GM21576 (cell line): Measurements from ENCODE around the gene TGFBI.

Source experiments
- ATAC-seq: cut with Tn5 transposase; IDR thresholded peaks from one replicate; pipeline ENCODE4 v1.9.1; 2021; ENCODE audit warnings: mild to moderate bottlenecking, moderate library complexity; ENCODE audit not compliant: unreplicated experiment

Gene TGFBI

GRCh38 chr5:136001466-136001981 lies 27.3 kb upstream of the TGFBI start:
- no peak for ATAC-seq

DNA sequence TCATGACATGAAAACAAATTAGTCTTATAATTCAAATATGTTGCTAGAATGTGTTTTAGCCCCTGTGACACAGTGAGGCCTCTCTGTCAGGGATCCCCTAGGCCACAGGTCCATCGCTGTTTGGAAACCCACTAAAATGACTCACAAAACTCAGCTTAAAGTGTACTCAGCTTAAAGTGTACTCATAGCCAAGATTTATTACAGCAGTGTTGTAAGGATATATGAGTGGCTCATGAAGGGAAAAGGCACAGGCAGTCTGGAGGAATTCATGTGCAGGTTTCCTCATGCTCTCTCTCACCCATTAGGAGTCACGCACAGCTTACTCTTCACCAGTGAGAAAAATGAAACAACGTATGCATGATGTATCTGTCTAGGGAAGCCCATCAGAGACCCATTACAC lies 24.4 kb upstream of the TGFBI start:
- ATAC-seq, result no peak

DNA sequence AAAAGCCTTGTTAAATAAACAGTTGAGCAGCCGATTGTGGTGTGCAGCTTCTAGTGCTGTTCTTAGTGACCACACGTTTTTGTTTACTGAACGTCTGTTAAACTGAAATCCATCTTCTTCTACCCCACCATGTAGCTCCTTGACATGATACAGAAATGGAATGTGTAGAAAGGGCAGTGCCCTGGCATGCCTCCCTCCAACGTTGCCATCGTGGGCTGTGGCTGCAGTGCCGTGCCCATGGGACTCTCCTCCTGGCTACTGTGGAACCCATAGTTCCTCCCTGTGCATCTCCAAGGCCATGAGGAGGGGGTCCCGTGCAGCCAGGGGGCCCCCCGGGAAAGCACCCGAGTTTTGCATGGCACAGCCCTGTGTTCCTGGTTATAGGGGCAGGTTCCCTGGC lies 23.3 kb upstream of the TGFBI start:
- no peak for ATAC-seq

GRCh38 chr5:136006164-136006563 lies 22.6 kb upstream of the TGFBI start:
- no peak for ATAC-seq

- ATAC-seq, result no peak
Observed at GRCh38 chr5:136006761-136007251, 22.0 kb upstream of the TGFBI start.

- no peak for ATAC-seq
Observed at GRCh38 chr5:136007271-136007670, 21.5 kb upstream of the TGFBI start.

- no peak for ATAC-seq
Observed at GRCh38 chr5:136011414-136012001, 17.3 kb upstream of the TGFBI start.

DNA sequence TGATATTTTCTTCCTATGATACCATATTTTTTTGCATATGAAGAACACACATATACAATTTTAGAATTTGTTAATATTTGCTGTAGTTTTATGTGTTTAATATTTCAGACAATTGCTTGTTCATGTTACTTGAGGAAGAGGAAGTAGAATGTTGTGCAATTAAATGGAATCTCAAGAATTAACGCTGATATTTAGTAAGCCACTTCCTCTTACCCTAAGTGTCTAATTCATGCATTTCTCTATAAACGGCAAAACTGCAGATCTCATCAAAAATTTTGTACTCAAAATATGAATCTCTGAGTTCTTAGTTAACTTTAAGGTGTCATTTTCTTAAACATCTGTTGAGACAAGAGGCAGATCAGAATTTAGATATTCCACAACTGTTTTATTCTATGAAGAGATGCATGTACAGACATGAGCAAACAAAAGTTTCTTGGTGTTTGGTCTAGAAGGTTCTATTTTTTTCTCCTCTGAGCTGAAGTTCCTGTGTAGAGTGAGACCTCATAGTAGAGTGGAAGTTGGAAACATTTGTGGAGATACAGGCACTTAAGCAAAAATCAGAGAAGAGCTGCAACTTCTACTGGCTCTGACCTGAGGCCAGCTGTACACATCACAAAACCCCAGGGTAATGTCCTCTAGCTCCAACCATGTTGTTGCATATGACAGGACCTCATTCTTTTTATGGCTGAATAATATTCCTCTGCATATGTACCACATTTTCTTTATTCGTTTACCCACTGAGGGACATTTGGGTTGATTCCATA lies 16.6 kb upstream of the TGFBI start:
- ATAC-seq, result no peak

GRCh38 chr5:136013559-136013958 lies 15.2 kb upstream of the TGFBI start:
- ATAC-seq, result no peak

DNA sequence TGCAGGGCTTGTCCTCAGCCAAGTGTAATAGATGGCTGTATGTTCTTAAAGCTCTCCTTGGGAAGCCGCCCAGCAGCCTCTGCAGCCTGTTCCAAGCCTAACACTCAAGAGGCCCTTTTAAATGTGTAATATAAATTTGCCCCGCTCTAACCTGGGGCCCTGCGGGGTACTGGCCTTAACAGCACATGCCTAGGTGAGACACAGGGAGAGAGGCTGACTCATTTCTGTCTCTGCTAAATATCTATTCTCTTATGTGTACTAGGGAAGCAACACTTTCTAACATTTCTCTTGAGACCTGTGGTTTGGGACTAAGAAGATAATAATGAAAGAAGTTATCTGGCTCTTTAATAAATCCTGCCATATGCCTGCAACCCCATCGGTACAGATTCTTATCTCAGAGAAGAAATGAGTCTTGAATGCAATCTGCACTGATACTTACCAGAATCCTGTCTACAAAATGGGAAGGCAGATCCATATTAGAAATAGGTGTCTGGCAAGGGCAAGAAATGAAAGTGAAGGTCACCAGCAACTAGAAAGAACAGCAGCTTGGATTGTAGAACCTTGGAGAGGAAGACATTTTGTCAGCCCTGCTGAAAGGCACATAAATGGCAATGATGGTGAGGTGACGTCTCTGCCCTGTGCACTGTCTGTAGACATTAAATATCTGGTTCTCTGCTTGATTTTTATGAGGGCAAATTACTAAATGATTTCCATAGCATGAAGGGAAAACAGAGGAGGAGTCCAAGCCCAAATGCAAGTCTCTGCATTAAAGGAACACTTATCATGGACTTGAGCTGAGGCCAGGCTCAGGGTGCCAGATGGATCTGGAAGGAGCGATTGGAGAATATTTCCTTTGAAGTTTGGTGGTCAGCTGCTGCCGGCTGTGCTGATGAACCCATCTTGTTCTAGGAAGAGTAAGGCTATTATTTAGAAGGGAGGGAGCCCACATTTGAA lies 14.5 kb upstream of the TGFBI start:
- ATAC-seq, result peak; percentile 82

DNA sequence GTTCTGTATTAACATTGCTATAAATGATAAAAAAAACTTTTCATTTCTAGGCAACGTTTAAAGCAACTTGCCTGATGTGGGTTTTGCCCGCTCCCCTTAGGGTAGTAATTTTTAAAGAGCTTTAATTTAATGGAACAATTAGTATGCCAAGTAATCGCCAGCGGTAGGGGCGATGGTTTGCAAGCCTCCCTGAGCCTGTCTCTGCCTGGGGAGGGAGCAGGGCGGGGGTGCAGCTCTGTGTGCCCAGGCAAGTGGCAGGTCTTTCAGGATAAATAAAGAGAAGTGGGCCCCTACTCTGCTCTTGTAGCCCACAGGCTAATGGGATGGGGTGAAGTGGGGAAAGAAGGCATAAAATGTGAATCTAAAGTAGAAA lies 13.8 kb upstream of the TGFBI start:
- ATAC-seq, result no peak

DNA sequence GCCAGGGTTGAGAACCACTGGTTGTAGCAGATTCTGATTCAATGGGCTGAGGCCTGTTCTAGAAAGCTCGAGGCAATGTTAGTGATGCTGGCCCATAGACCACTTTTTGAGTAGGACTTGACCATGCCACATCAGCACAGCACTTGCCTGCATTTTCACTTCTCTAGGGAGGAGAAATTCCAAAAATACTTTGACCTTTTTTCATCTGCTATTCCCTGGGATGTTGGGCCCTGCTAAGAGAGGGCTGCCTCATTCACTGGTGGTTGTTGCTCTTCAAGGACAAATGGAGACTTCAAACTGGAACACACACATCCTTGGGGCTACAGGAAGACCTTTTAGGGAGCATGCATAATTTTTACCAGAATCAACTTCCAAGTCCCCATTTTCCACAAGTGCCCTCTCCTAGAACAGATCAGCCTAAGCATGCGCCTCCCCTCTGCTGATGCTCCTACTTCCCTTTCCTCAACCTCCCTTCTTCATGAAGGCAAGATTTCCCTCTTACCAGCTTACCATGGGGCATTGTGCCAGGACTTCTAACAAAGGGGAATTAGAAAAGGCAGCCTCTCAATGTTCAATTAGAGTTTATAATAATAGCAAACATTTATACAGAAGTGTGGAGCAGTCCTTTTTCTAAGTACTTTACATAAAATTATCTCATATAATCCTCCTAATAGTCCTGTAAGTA lies 12.7 kb upstream of the TGFBI start:
- ATAC-seq, result no peak

DNA sequence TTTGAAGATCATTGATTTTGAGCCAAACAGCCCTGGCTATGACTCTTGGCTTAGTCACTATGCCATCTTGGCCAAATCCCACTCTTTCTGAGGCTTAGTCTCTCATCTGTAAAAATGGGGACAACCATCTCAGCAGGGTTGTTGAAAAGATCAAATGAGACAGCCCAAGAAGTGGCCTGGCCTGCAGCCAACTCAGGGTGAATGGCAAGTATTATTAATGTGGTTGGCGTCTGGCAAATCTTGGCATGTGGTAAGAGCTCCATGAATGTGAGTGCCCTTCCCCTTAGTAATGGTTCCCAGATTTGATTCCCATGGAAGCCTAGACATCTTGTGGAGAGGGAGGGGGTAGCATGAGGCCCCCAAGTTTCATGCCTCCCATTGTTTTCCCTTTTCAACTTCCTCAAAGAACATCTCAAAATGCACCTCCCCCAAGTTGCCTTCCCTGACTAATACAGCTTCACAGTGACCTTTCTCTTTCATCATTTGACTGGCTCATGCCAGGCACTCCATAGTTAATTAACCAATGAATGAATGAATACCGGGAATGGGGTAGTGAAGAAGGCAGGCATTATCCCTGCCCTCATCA lies 11.8 kb upstream of the TGFBI start:
- ATAC-seq, result no peak

GRCh38 chr5:136018814-136019783 lies 9.7 kb upstream of the TGFBI start:
- no peak for ATAC-seq

- ATAC-seq, result no peak
Observed at GRCh38 chr5:136020001-136020382, 8.8 kb upstream of the TGFBI start.

DNA sequence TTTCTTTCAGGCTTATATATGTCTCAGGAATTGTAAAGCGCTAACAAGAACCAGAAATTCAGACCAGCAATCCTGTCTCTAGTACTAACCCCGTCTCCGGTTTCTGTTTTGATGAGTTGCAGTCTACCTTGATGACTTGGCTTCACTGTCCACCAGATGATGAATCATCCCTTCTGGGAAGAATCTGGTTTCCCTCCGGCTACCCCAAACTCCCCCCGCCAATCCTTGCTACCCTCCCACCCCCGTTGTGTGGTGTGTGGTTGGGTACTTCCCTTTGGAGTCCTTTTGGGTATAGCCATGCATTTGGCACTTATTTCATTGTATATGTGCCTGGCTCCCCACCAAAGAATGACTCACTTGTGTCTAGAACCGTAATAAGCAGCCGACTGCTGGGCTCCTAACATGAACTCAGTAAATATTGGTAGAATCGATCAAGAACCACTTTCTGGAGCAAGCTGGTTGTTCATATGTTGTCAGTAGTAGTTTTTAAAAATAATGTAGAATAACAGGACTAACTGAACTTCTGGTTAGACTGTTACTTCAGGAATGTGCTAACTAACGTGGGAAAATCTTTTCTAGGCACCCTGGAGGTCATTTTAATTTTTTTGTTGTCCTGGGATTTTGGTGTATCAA lies 8.3 kb upstream of the TGFBI start:
- ATAC-seq, result no peak

DNA sequence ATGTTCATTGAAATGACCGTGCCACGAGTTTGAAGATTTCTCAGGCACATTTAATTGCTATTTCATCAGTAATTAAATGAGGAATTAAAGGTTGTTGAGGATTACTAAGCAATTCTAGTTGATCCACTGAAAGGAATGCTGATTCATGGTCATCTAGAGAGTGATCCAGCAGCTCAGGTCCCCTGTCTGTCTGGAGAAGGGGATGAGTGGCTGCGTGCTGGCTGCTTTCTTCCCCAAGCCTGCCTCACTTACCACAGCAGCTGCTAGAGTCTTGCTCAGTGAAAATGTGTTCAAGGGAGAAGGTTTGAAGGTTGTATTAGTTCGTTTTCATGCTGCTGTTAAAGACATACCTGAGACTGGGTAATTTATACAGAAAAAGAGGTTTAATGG lies 7.8 kb upstream of the TGFBI start:
- no peak for ATAC-seq

- no peak for ATAC-seq
Observed at GRCh38 chr5:136022965-136023364, 5.8 kb upstream of the TGFBI start.
